ENCODE data around the gene DGKH.

DNA sequence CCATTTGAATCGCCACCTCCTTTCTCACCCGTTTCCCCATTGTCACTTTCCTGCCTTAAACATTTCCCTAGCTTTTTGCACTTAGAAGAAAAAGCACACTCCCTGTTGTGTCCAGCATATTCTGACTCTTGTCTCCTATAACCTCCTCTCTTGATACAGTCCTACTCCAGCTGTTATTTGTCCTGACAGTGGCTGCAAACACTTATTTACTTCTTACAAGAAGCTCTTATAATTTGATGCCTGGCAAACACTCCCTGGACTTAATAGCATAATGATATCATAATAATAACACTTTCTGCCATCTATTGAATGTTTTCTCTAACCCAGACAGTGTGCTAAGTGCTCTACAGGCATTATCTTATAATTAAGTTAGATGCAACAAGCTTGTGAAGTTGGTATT is 76.6 kb downstream of the DGKH start:
- TF ChIP-seq POLR2A (IDR thresholded peaks at IDR 0.05; ENCODE audit: low read depth, low read length) (no peak), TAF1 (IDR thresholded peaks at IDR 0.05; ENCODE audit: borderline replicate concordance, low read depth, low read length) (no peak)
